Kidney (tissue), 14 donors: Measurements from ENCODE around the gene DFFA. TPM values are rescaled to one million over a fixed set of nuclear protein-coding genes. Genes with fewer than 3 reads are reported as not detected.
A peak's percentile ranks its signal among the peaks of the same experiment; 100 is the strongest.

ENCODE experiments used
- DNase-seq, 5 donors: peaks; one replicate each; pipeline ENCODE4 v3.0.0-alpha.2; 2013 to 2020
- FAIRE-seq: peaks from 2 replicates; lab custom pipeline; 2012; peaks lifted over from hg19 to GRCh38; lab: Jason Lieb, UNC
- H3K27ac ChIP-seq, 2 donors: one replicate each; pipeline ENCODE4 v1.7.0; 2013; ENCODE audit warnings: low read depth in 2 of 2, low read length in 2 of 2, inconsistent platforms in 1 of 2
- H3K27me3 ChIP-seq: one replicate; pipeline ENCODE4 v1.7.1; 2013; ENCODE audit warnings: low read length, inconsistent platforms; ENCODE audit not compliant: control insufficient read depth, insufficient read depth
- H3K36me3 ChIP-seq, 3 donors: one replicate each; pipeline versions ENCODE4 v1.7.0 to v1.7.1; 2013; ENCODE audit warnings: low read length in 3 of 3, control low read depth in 1 of 3, inconsistent platforms in 1 of 3; ENCODE audit not compliant: insufficient read depth in 3 of 3, control insufficient read depth in 2 of 3
- H3K4me1 ChIP-seq, 3 donors: one replicate each; pipeline versions ENCODE4 v1.7.0 to v1.7.1; 2013; ENCODE audit warnings: low read length in 3 of 3, inconsistent platforms in 1 of 3, low read depth in 1 of 3; ENCODE audit not compliant: control insufficient read depth in 2 of 3, insufficient read depth in 2 of 3
- H3K4me3 ChIP-seq, 3 donors: one replicate each; pipeline versions ENCODE4 v1.7.0 to v1.8.1; 2013; ENCODE audit warnings: low read length in 3 of 3, control low read depth in 1 of 3, inconsistent platforms in 1 of 3
- H3K9ac ChIP-seq, 3 donors: one replicate each; pipeline versions ENCODE4 v1.7.0 to v1.7.1; 2013; ENCODE audit warnings: low read length in 3 of 3, control low read depth in 1 of 3, inconsistent platforms in 1 of 3
- H3K9me3 ChIP-seq, 3 donors: one replicate each; pipeline versions ENCODE4 v1.7.0 to v1.7.1; 2013; ENCODE audit warnings: low read length in 3 of 3, control low read depth in 1 of 3, inconsistent platforms in 1 of 3; ENCODE audit not compliant: control insufficient read depth in 2 of 3, insufficient read depth in 1 of 3
- CTCF ChIP-seq: IDR thresholded peaks from 3 replicates; pipeline ENCODE4 v1.5.1; 2012; ENCODE audit warnings: mild to moderate bottlenecking, moderate library complexity, borderline replicate concordance; ENCODE audit not compliant: insufficient read depth; ENCODE audit errors: extremely low read depth
- intact Hi-C: fragments of 100-400 bp; cut with DNase I; formaldehyde crosslinking; loops from one replicate; pipeline ENCODE4 v1.11.1; 2022
- polyA plus RNA-seq: library from polyadenylated mRNA; stranded (reverse); fragments of 350-450 nt; fragmentation: Illumina TruSeq; extraction: RNeasy Lipid Tissue Mini Kit (QIAGEN cat#74804); gene quantifications from one replicate; pipeline ENCODE4 v1.2.3, GENCODE V29; 2014; ENCODE audit warnings: low read depth, low replicate concordance; ENCODE audit not compliant: insufficient read depth
- total RNA-seq: library from RNA; stranded (reverse); fragmentation: NEBNext Ultra II Directional; extraction: Animal tissue kit (Norgen Biotek cat#: 25700); gene quantifications from one replicate; pipeline ENCODE4 v1.2.1, GENCODE V29; 2021
- donor health status: control.
- donor health status: control.
- donor health status: control.
- donor health status: control.
- donor health status: control.
- donor health status: DM: yes; HTN: yes; CAD: no.
- donor health status: Normal renal cell carcinoma (clear cell type).

Gene DFFA
- total and polyA plus RNA-seq, 2 donors from 2014 or later = 27.2 to 33.4 TPM

DNA sequence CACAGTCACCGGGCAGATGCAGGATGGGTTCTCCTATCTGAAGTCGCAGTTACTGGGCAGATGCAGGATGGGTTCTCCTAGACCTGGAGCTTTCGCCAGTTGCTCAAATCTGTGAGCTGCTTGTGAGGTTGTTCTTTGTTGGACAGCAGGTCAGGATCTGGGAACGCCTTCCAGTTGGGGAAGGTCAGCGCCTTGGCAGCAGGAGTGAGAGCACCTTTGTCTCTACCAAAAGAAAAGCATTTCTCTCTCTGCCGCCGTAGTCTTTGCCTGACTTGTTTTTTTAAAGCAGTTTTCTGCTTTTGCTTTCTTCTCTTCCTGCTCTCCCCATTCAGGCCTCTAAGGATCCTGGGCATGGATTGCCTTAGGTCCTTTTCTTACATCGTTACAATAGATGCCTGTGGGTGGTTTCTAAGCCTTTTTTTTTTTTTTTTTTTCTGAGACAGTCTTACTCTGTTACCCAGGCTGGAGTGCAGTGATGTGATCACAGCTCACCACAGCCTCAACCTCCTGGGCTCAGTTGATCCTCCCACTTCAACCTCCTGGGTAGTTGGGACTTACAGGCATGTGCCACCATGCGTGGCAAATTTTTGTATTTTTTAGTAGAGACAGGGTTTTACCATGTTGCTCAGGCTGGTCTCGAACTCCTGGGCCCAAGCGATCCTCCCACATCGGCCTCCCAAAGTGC lies 18.1 kb upstream of the DFFA start:
- Histone ChIP-seq H3K27me3 (no peaks in the 10 kb centered on the region), H3K27ac (no peak overlapping the region), H3K9ac (no peak overlapping the region), H3K4me1 (peaks cover 0 to 12% (median 10%) of the 10 kb centered on the region in 3 donors), H3K36me3 (no peaks in the 10 kb centered on the region), H3K4me3 (no peak overlapping the region), H3K9me3 (no peaks in the 10 kb centered on the region)
- intact Hi-C loops = no loop called here
- FAIRE-seq (no peak), DNase-seq (no peak)
- TF ChIP-seq CTCF = no peak

DNA sequence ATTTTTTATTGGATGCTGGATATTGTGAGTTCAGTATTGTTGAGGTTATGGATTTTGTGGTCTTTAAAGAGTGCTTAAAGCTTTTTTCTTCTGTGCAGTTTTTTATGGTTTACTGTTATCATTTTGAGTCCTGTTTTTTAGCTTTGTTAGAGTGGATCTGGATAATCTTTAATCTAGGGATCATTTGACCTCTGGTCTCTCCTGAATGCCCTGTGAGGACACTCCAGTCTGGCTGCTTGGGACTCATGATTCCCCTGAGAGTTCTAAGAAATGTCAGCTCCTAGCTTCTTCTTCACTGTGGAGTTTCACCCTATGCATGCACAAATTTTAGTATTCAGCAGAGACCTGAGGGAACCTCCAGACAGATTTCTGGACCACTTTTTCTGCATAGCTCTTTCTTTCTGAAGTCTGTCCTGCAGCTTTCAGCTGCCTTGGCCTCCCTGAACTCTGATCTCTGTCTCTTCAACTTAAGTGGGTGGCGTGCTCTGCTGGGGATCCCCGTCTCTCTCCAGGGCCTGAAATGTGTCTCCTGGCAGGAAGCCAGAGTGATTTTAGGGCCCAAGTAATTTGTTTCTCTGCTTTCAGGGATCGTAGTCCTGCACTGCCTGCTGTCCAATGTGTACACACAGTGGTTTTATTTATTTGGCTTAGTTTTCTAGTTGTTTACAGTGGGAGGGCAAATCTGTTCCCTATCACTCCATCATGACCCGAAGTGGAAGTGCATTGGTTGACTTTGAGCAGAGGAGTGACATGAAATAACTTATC lies 17.1 kb upstream of the DFFA start:
- FAIRE-seq = no peak

GRCh38 chr1:10484521-10484920 lies 12.2 kb upstream of the DFFA start:
- intact Hi-C loops = no loop called here
- Histone ChIP-seq H3K9ac (no peak overlapping the region), H3K9me3 (no peaks in the 10 kb centered on the region), H3K27ac (no peak overlapping the region), H3K4me1 (peaks cover 0 to 1% (median 0%) of the 10 kb centered on the region in 3 donors), H3K36me3 (no peaks in the 10 kb centered on the region), H3K4me3 (no peak overlapping the region), H3K27me3 (no peaks in the 10 kb centered on the region)
- TF ChIP-seq CTCF = no peak
- peak in 1 of 5 donors; percentile 44 for DNase-seq
- FAIRE-seq = no peak

More for the DNA sequence above, 17.1 kb upstream of the DFFA start:
- no peak for TF ChIP-seq CTCF
- Histone ChIP-seq H3K4me1 (peaks cover 0 to 9% (median under 1%) of the 10 kb centered on the region in 3 donors), H3K9me3 (no peaks in the 10 kb centered on the region), H3K9ac (no peak overlapping the region), H3K4me3 (no peak overlapping the region), H3K36me3 (no peaks in the 10 kb centered on the region), H3K27ac (no peak overlapping the region), H3K27me3 (no peaks in the 10 kb centered on the region)
- intact Hi-C loops = no loop called here
- no peak for DNase-seq
